H1 (cell line): Measurements from ENCODE around the gene CCDC86. TPM values are rescaled to one million over a fixed set of nuclear protein-coding genes. Genes with fewer than 3 reads are reported as not detected.

ENCODE experiments used
- CTCF ChIA-PET: fragments of 300-600 bp; sonication (Branson Sonifier 250); formaldehyde crosslinking; loops from one replicate; lab custom pipeline; 2021; ENCODE audit not compliant: partially characterized antibody; lab: Charles Lee
- POLR2A ChIA-PET: fragments of 300-600 bp; sonication (Branson Sonifier 250); formaldehyde crosslinking; loops from one replicate; lab custom pipeline; 2021; ENCODE audit warnings: inconsistent platforms; ENCODE audit not compliant: partially characterized antibody; lab: Charles Lee
- DNase-seq, 2 experiments: peaks; one replicate each; pipeline versions ENCODE4 v3.0.0 to v3.0.0-alpha.2; 2010 to 2022; ENCODE audit warnings: low spot score in 2 of 2, low read depth in 1 of 2, mixed read lengths in 1 of 2
- FAIRE-seq: peaks from 2 replicates; lab custom pipeline; 2011; peaks lifted over from hg19 to GRCh38; lab: Jason Lieb, UNC
- H2AFZ ChIP-seq: 2 replicates; pipeline ENCODE4 v1.8.1; 2012; ENCODE audit warnings: low read length, inconsistent platforms
- H2AK5ac ChIP-seq: 2 replicates; pipeline ENCODE4 v1.6.1; 2013; ENCODE audit warnings: low read depth, low read length
- H2BK120ac ChIP-seq: replicated peaks from 2 replicates; pipeline ENCODE3; 2013; ENCODE audit warnings: low read depth, low read length, inconsistent platforms
- H2BK12ac ChIP-seq: 2 replicates; pipeline ENCODE4 v1.6.1; 2013; ENCODE audit warnings: low read depth, low read length
- H2BK15ac ChIP-seq: 2 replicates; pipeline ENCODE4 v1.6.1; 2013; ENCODE audit warnings: low read length
- H2BK20ac ChIP-seq: 2 replicates; pipeline ENCODE4 v1.6.1; 2013; ENCODE audit warnings: low read length
- H2BK5ac ChIP-seq: 2 replicates; pipeline ENCODE4 v1.6.1; 2013; ENCODE audit warnings: low read depth, low read length
- H3K14ac ChIP-seq: 2 replicates; pipeline ENCODE4 v1.6.1; 2013; ENCODE audit warnings: inconsistent platforms; ENCODE audit not compliant: insufficient read length
- H3K18ac ChIP-seq: 2 replicates; pipeline ENCODE4 v1.6.1; 2013; ENCODE audit warnings: low read length; ENCODE audit errors: extremely low read depth
- H3K23ac ChIP-seq: 2 replicates; pipeline ENCODE4 v1.6.1; 2013; ENCODE audit warnings: inconsistent platforms; ENCODE audit not compliant: insufficient read length
- H3K23me2 ChIP-seq: 2 replicates; pipeline ENCODE4 v1.6.1; 2013; ENCODE audit warnings: low read depth, low read length
- H3K27ac ChIP-seq: 2 replicates; pipeline ENCODE4 v1.6.1; 2011; ENCODE audit warnings: low read depth, low read length, inconsistent platforms
- H3K27me3 ChIP-seq, 4 experiments: replicated peaks in 1 of 4; 1 replicate in 1 of 4; 2 replicates in 3 of 4; pipeline versions ENCODE4 v1.6.1 to v1.8.1; 2011 to 2013; ENCODE audit warnings: low read length in 3 of 4, mild to moderate bottlenecking in 3 of 4, inconsistent platforms in 2 of 4, mixed read lengths in 2 of 4, moderate library complexity in 1 of 4; ENCODE audit not compliant: control insufficient read depth in 3 of 4, insufficient read depth in 3 of 4; ENCODE audit errors: extremely low read depth in 1 of 4
- H3K36me3 ChIP-seq, 4 experiments: 2 replicates each; pipeline versions ENCODE4 v1.6.1 to v1.8.1; 2011 to 2013; ENCODE audit warnings: mild to moderate bottlenecking in 4 of 4, low read length in 3 of 4, moderate library complexity in 2 of 4, control low read depth in 1 of 4, inconsistent platforms in 1 of 4; ENCODE audit not compliant: insufficient read depth in 4 of 4, control insufficient read depth in 2 of 4
- H3K4ac ChIP-seq: replicated peaks from 2 replicates; pipeline ENCODE3; 2013; ENCODE audit warnings: low read length, low read depth, mixed read lengths, inconsistent platforms; ENCODE audit not compliant: insufficient read length
- H3K4me1 ChIP-seq, 4 experiments: replicated peaks in 1 of 4; 1 replicate in 1 of 4; 2 replicates in 3 of 4; pipeline versions ENCODE4 v1.6.1 to v1.8.1; 2011 to 2013; ENCODE audit warnings: low read length in 3 of 4, inconsistent platforms in 2 of 4, mixed read lengths in 1 of 4; ENCODE audit not compliant: insufficient read depth in 4 of 4, control insufficient read depth in 3 of 4
- H3K4me2 ChIP-seq, 2 experiments: 2 replicates each; pipeline versions ENCODE4 v1.6.1 to v1.8.1; 2011 to 2013; ENCODE audit warnings: low read depth in 2 of 2, low read length in 2 of 2, control low read depth in 1 of 2, inconsistent platforms in 1 of 2, mild to moderate bottlenecking in 1 of 2; ENCODE audit not compliant: insufficient read depth in 1 of 2
- H3K4me3 ChIP-seq, 4 experiments: fragments of 200-600, 300-600 bp in 1 of 4; sonication (generic), shearing (Covaris generic), sonication (Bioruptor Twin) in 1 of 4; 2 replicates each; pipeline versions ENCODE4 v1.5.1 to v1.8.1; 2011 to 2016; ENCODE audit warnings: low read length in 4 of 4, low read depth in 3 of 4, control low read depth in 2 of 4, inconsistent platforms in 2 of 4, mild to moderate bottlenecking in 2 of 4, mixed read lengths in 1 of 4, moderate library complexity in 1 of 4; ENCODE audit not compliant: insufficient read depth in 2 of 4; ENCODE audit errors: extremely low read depth in 1 of 4
- H3K56ac ChIP-seq: replicated peaks from 2 replicates; pipeline ENCODE3; 2013; ENCODE audit warnings: low read depth, mild to moderate bottlenecking, mixed read lengths, low read length, inconsistent platforms; ENCODE audit not compliant: insufficient read length
- H3K79me1 ChIP-seq: 2 replicates; pipeline ENCODE4 v1.6.1; 2013; ENCODE audit warnings: low read depth, low read length, control low read depth
- H3K79me2 ChIP-seq, 2 experiments: 2 replicates each; pipeline versions ENCODE4 v1.6.1 to v1.8.1; 2012 to 2013; ENCODE audit warnings: low read length in 2 of 2, mild to moderate bottlenecking in 2 of 2, inconsistent platforms in 1 of 2; ENCODE audit not compliant: insufficient read depth in 2 of 2, control insufficient read depth in 1 of 2
- H3K9ac ChIP-seq, 4 experiments: replicated peaks in 1 of 4; 1 replicate in 1 of 4; 2 replicates in 3 of 4; pipeline versions ENCODE4 v1.6.1 to v1.8.1; 2011 to 2013; ENCODE audit warnings: low read depth in 3 of 4, low read length in 3 of 4, control low read depth in 2 of 4, mild to moderate bottlenecking in 2 of 4, moderate library complexity in 2 of 4, inconsistent platforms in 1 of 4; ENCODE audit errors: extremely low read depth in 1 of 4
- H3K9me3 ChIP-seq, 2 experiments: 2 replicates each; pipeline versions ENCODE4 v1.6.1 to v1.8.1; 2012 to 2013; ENCODE audit warnings: mild to moderate bottlenecking in 2 of 2, moderate library complexity in 2 of 2, control low read depth in 1 of 2, inconsistent platforms in 1 of 2, low read depth in 1 of 2, low read length in 1 of 2, mixed read lengths in 1 of 2; ENCODE audit not compliant: insufficient read depth in 2 of 2
- H4K20me1 ChIP-seq, 2 experiments: replicated peaks in 1 of 2; 2 replicates each; pipeline versions ENCODE3 to v1.8.1; 2011 to 2013; ENCODE audit warnings: inconsistent platforms in 2 of 2, low read length in 2 of 2, mild to moderate bottlenecking in 1 of 2; ENCODE audit not compliant: insufficient read depth in 2 of 2, control insufficient read depth in 1 of 2
- H4K5ac ChIP-seq: 2 replicates; pipeline ENCODE4 v1.6.1; 2013; ENCODE audit warnings: low read length, low read depth, mixed read lengths, inconsistent platforms; ENCODE audit not compliant: insufficient read length
- H4K8ac ChIP-seq: 2 replicates; pipeline ENCODE4 v1.8.0; 2013; ENCODE audit warnings: mild to moderate bottlenecking, moderate library complexity, low read length, inconsistent platforms; ENCODE audit not compliant: insufficient read depth; ENCODE audit errors: extremely low read depth
- H4K91ac ChIP-seq: replicated peaks from 2 replicates; pipeline ENCODE3; 2013; ENCODE audit warnings: low read length, mixed read lengths, inconsistent platforms; ENCODE audit not compliant: insufficient read length
- CBX5 ChIP-seq: fragments of 300-800, 300-1000 bp; sonication (generic); IDR thresholded peaks from 2 replicates; pipeline ENCODE4 v1.7.1; 2016; ENCODE audit warnings: antibody characterized with exemption, low read length, low read depth
- CHD1 ChIP-seq: IDR thresholded peaks from 2 replicates; pipeline ENCODE4 v1.6.1; 2012; ENCODE audit warnings: low read depth, low read length, improper control_type of control experiment
- CTBP2 ChIP-seq: IDR thresholded peaks from 2 replicates; pipeline ENCODE4 v1.7.0; 2011; ENCODE audit warnings: borderline replicate concordance, mild to moderate bottlenecking, moderate library complexity, mixed read lengths, low read length; ENCODE audit not compliant: insufficient read depth, insufficient read length
- JUND ChIP-seq: IDR thresholded peaks from 2 replicates; pipeline ENCODE4 v1.6.1; 2011; ENCODE audit warnings: mild to moderate bottlenecking, improper control_type of control experiment, low read length
- PHF8 ChIP-seq: fragments of 200-600 bp; sonication (generic); conservative IDR thresholded peaks from 2 replicates; pipeline ENCODE4 v1.7.1; 2012; ENCODE audit warnings: low read depth, mild to moderate bottlenecking, inconsistent platforms, low read length, moderate library complexity
- POLR2A ChIP-seq, 2 experiments: IDR thresholded peaks; 1 replicate in 1 of 2; 2 replicates in 1 of 2; pipeline ENCODE4 v1.6.1; 2011; ENCODE audit warnings: low read depth in 2 of 2, low read length in 2 of 2, mild to moderate bottlenecking in 2 of 2; ENCODE audit errors: control extremely low read depth in 1 of 2
- RBBP5 ChIP-seq: IDR thresholded peaks from 2 replicates; pipeline ENCODE4 v1.7.1; 2012; ENCODE audit warnings: low read depth, mild to moderate bottlenecking, inconsistent platforms, low read length, moderate library complexity, borderline replicate concordance
- RFX5 ChIP-seq: IDR thresholded peaks from 2 replicates; pipeline ENCODE4 v1.6.1; 2011; ENCODE audit warnings: low read depth, low read length, improper control_type of control experiment, borderline replicate concordance
- WGBS, 2 experiments: shearing (Covaris generic) in 1 of 2; methylation state at CpG; one replicate each; pipeline versions ENCODE4 v1.1.6 to v1.1.7; 2013 to 2015; ENCODE audit warnings: low lambda C conversion rate in 2 of 2, mixed read lengths in 2 of 2, inconsistent platforms in 1 of 2, low coverage in 1 of 2, missing lambda C conversion rate in 1 of 2; ENCODE audit not compliant: insufficient replicate concordance in 2 of 2, insufficient coverage in 1 of 2, insufficient read length in 1 of 2; ENCODE audit errors: extremely low coverage in 1 of 2, missing lambda C conversion rate in 1 of 2; 5-methylcytosine and 5-hydroxymethylcytosine counted together
- polyA plus RNA-seq, 7 experiments: library from polyadenylated mRNA; depleted of rRNA in 3 of 7; stranded (reverse) in 5 of 7; unstranded in 2 of 7; fragments of >200 nt in 5 of 7; fragments of 200-250 nt in 2 of 7; gene quantifications; 1 replicate in 5 of 7; 2 replicates in 1 of 7; 4 replicates in 1 of 7; pipeline versions ENCODE4 v1.2.1 to v1.2.3, GENCODE V29; 2011 to 2013; ENCODE audit warnings: missing spikeins in 2 of 7, mixed read lengths in 2 of 7
- total RNA-seq: library from RNA; stranded (reverse); fragmentation: NEBNext Ultra II Directional; extraction: Animal tissue kit (Norgen Biotek cat#: 25700); gene quantifications from 2 replicates; pipeline ENCODE4 v1.2.1, GENCODE V29; 2021
- TF ChIP-seq, protein P1 (sequence below), 3 experiments: IDR thresholded peaks; 1 replicate in 2 of 3; 2 replicates in 1 of 3; pipeline versions ENCODE4 v1.5.1 to v1.6.1; 2011; ENCODE audit warnings: low read length in 3 of 3, mild to moderate bottlenecking in 3 of 3, inconsistent platforms in 2 of 3, low read depth in 1 of 3, moderate library complexity in 1 of 3; ENCODE audit not compliant: insufficient read depth in 1 of 3; ENCODE audit errors: control extremely low read depth in 1 of 3
- TF ChIP-seq, protein P2 (sequence below): IDR thresholded peaks from 2 replicates; pipeline ENCODE4 v1.6.1; 2012; ENCODE audit warnings: inconsistent platforms

The CCDC86 gene
- total and polyA plus RNA-seq, 2 of the 8 experiments (the other 6 are each of a cell fraction or from before 2014, with no cell fraction given), result 37.7 to 76.4 TPM

DNA sequence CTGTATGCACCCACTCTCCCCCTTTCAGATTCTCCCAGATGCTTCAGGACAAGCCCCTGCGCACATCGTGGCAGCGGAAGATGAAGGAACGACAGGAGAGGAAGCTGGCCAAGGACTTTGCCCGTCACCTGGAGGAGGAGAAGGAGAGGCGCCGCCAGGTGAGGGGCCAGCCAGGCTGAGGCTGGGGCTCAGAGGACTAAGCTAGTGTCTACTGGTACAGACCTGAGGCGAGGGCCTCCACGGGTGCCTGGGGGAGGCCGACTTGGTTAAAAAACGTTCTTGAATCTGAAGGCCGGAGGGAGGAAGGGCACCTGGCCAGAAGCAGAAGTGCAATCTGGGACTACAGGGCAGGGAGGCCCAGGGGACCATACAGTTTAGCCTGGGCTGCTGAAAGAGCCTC, 6.0 kb downstream of the CCDC86 start:
- Histone ChIP-seq H3K79me1 (peaks cover 6% of the 10 kb centered on the region), H4K5ac (no peak overlapping the region), H2AK5ac (no peak overlapping the region), H2BK12ac (no peak overlapping the region), H3K4me3 (no peak overlapping the region), H3K27ac (no peak overlapping the region), H4K20me1 (peaks cover 6 to 19% of the 10 kb centered on the region in 2 experiments), H4K91ac (no peak overlapping the region), H2BK5ac (no peak overlapping the region), H3K36me3 (peaks cover 13 to 26% (median 21%) of the 10 kb centered on the region in 4 experiments), H2BK20ac (no peak overlapping the region), H3K27me3 (peaks cover under 1 to 9% (median 4%) of the 10 kb centered on the region in 4 experiments; a peak in 6 of 7 replicates), H3K14ac (no peak overlapping the region), H2BK120ac (no peak overlapping the region), H3K23me2 (peaks cover 5% of the 10 kb centered on the region; the same call in 1 of the 2 replicates), H2AFZ (no peak overlapping the region), H3K56ac (no peak overlapping the region), H3K79me2 (peaks cover 15 to 31% of the 10 kb centered on the region in 2 experiments), H2BK15ac (no peak overlapping the region), H3K4me1 (peaks cover 0 to 19% (median 3%) of the 10 kb centered on the region in 4 experiments; a peak in 5 of 7 replicates), H3K18ac (no peak overlapping the region), H3K23ac (no peak overlapping the region), H3K4ac (no peak overlapping the region), H3K9me3 (peaks cover 0 to 2% of the 10 kb centered on the region in 2 experiments; a peak in 1 of 4 replicates), H3K4me2 (no peak overlapping the region), H3K9ac (no peak overlapping the region), H4K8ac (no peak overlapping the region)
- no peak for FAIRE-seq
- ChIA-PET POLR2A (no interaction called here), CTCF (no interaction called here)
- DNase-seq, result no peak
- 99% methylated on average over 12 of the region's 12 CpGs; no CpG with 5 or more reads in 1 of the 2 experiments for WGBS, 2 experiments
- TF ChIP-seq CBX5 (no peak), CHD1 (no peak), POLR2A (IDR thresholded peaks at IDR 0.05; ENCODE audit: control extremely low read depth in 1 of 2, low read depth in 2 of 2, low read length in 2 of 2) (no peak), CTBP2 (no peak), RFX5 (no peak), RBBP5 (no peak), PHF8 (no peak), JUND (no peak)
- TF ChIP-seq, protein P1, sequence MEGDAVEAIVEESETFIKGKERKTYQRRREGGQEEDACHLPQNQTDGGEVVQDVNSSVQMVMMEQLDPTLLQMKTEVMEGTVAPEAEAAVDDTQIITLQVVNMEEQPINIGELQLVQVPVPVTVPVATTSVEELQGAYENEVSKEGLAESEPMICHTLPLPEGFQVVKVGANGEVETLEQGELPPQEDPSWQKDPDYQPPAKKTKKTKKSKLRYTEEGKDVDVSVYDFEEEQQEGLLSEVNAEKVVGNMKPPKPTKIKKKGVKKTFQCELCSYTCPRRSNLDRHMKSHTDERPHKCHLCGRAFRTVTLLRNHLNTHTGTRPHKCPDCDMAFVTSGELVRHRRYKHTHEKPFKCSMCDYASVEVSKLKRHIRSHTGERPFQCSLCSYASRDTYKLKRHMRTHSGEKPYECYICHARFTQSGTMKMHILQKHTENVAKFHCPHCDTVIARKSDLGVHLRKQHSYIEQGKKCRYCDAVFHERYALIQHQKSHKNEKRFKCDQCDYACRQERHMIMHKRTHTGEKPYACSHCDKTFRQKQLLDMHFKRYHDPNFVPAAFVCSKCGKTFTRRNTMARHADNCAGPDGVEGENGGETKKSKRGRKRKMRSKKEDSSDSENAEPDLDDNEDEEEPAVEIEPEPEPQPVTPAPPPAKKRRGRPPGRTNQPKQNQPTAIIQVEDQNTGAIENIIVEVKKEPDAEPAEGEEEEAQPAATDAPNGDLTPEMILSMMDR (IDR thresholded peaks at IDR 0.05; ENCODE audit: control extremely low read depth in 1 of 3, insufficient read depth in 1 of 3, low read depth in 1 of 3, low read length in 3 of 3), result no peak
- TF ChIP-seq, protein P2, sequence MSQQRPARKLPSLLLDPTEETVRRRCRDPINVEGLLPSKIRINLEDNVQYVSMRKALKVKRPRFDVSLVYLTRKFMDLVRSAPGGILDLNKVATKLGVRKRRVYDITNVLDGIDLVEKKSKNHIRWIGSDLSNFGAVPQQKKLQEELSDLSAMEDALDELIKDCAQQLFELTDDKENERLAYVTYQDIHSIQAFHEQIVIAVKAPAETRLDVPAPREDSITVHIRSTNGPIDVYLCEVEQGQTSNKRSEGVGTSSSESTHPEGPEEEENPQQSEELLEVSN, result no peak
